GM21390 (cell line): ENCODE results near the gene ZRANB3.

Experiments used
- ATAC-seq: cut with Tn5 transposase; IDR thresholded peaks from one replicate; pipeline ENCODE4 v1.9.1; 2021; ENCODE audit not compliant: unreplicated experiment

The ZRANB3 gene

GRCh38 chr2:135256531-135257260 is 274.3 kb downstream of the ZRANB3 start:
- ATAC-seq, result no peak

- no peak for ATAC-seq
These were observed 275.8 kb downstream of the ZRANB3 start for GRCh38 chr2:135255208-135255607.

- no peak for ATAC-seq
These were observed 278.1 kb downstream of the ZRANB3 start for GRCh38 chr2:135252805-135253458.

GRCh38 chr2:135248611-135249010 is 282.4 kb downstream of the ZRANB3 start:
- ATAC-seq, result no peak

GRCh38 chr2:135246711-135247270 is 284.2 kb downstream of the ZRANB3 start:
- ATAC-seq, result no peak

GRCh38 chr2:135245071-135245470 is 285.9 kb downstream of the ZRANB3 start:
- ATAC-seq, result no peak

GRCh38 chr2:135238651-135239050 is 292.4 kb downstream of the ZRANB3 start:
- no peak for ATAC-seq

GRCh38 chr2:135230150-135230549 is 300.9 kb downstream of the ZRANB3 start:
- no peak for ATAC-seq

- ATAC-seq, result no peak
These were observed 303.6 kb downstream of the ZRANB3 start for GRCh38 chr2:135227386-135227785.

- ATAC-seq, result no peak
These were observed 304.1 kb downstream of the ZRANB3 start for GRCh38 chr2:135226961-135227360.

- no peak for ATAC-seq
These were observed 305.2 kb downstream of the ZRANB3 start for GRCh38 chr2:135225781-135226180.

- ATAC-seq, result no peak
These were observed 311.8 kb downstream of the ZRANB3 start for GRCh38 chr2:135219226-135219625.

- ATAC-seq, result no peak
These were observed 312.6 kb downstream of the ZRANB3 start for GRCh38 chr2:135218426-135218825.

GRCh38 chr2:135212757-135213156 is 318.3 kb downstream of the ZRANB3 start:
- no peak for ATAC-seq

- no peak for ATAC-seq
These were observed 323.0 kb downstream of the ZRANB3 start for GRCh38 chr2:135208016-135208415.

GRCh38 chr2:135203944-135204343 is 327.1 kb downstream of the ZRANB3 start:
- no peak for ATAC-seq

- ATAC-seq, result no peak
These were observed 328.3 kb downstream of the ZRANB3 start for GRCh38 chr2:135202751-135203150.

- no peak for ATAC-seq
These were observed 332.5 kb downstream of the ZRANB3 start for GRCh38 chr2:135198481-135198880.

- no peak for ATAC-seq
These were observed 340.2 kb downstream of the ZRANB3 start for GRCh38 chr2:135190799-135191198.

GRCh38 chr2:135189148-135189547 is 341.9 kb downstream of the ZRANB3 start:
- ATAC-seq, result no peak

GRCh38 chr2:135187270-135187669 is 343.7 kb downstream of the ZRANB3 start:
- no peak for ATAC-seq

- ATAC-seq, result no peak
These were observed 345.0 kb downstream of the ZRANB3 start for GRCh38 chr2:135186054-135186453.
